Heart left ventricle (tissue), 16 donors: ENCODE results near the gene CTTN. TPM values are rescaled to one million over a fixed set of nuclear protein-coding genes. Genes with fewer than 3 reads are reported as not detected.

Source experiments
- ATAC-seq, 4 donors: fragments of 200-7000 bp; cut with Tn5 transposase; one replicate each; pipeline ENCODE4 v1.9.1; 2020 to 2022; ENCODE audit warnings: moderate library complexity in 4 of 4, mild to moderate bottlenecking in 3 of 4, moderate number of reproducible peaks in 1 of 4
- DNase-seq, 5 donors: peaks; one replicate each; pipeline ENCODE4 v3.0.0-alpha.2; 2020
- H3K27ac ChIP-seq, 12 donors: fragments of 200-600 bp; sonication (generic) in 4 of 12; one replicate each; pipeline versions ENCODE4 v1.5.0 to v1.8.0; 2016 to 2022; ENCODE audit warnings: mild to moderate bottlenecking in 2 of 12
- H3K27me3 ChIP-seq, 9 donors: fragments of 200-600 bp; sonication (generic) in 2 of 9; one replicate each; pipeline versions ENCODE4 v1.5.1 to v1.8.0; 2016 to 2022; ENCODE audit warnings: mild to moderate bottlenecking in 3 of 9
- H3K36me3 ChIP-seq, 9 donors: fragments of 200-600 bp; sonication (generic) in 2 of 9; one replicate each; pipeline versions ENCODE4 v1.5.0 to v1.8.0; 2018 to 2022; ENCODE audit warnings: mild to moderate bottlenecking in 2 of 9
- H3K4me1 ChIP-seq, 12 donors: fragments of 200-600 bp; sonication (generic) in 4 of 12; one replicate each; pipeline versions ENCODE4 v1.5.0 to v1.8.0; 2016 to 2022; ENCODE audit warnings: mild to moderate bottlenecking in 3 of 12
- H3K4me3 ChIP-seq, 12 donors: fragments of 200-600 bp; sonication (generic) in 4 of 12; one replicate each; pipeline versions ENCODE4 v1.5.0 to v1.8.0; 2017 to 2022; ENCODE audit warnings: mild to moderate bottlenecking in 9 of 12, moderate library complexity in 4 of 12
- H3K9me3 ChIP-seq, 12 donors: fragments of 200-600 bp; sonication (generic) in 4 of 12; one replicate each; pipeline versions ENCODE4 v1.5.0 to v1.8.0; 2016 to 2022; ENCODE audit warnings: mild to moderate bottlenecking in 1 of 12
- POLR2A ChIP-seq, 2 donors: fragments of 450-650 bp; IDR thresholded peaks; one replicate each; pipeline ENCODE4 v1.6.1; 2017; ENCODE audit warnings: antibody characterized with exemption in 2 of 2, mild to moderate bottlenecking in 2 of 2, moderate library complexity in 2 of 2
- WGBS, 4 donors: extraction: QIAGEN DNeasy Blood & Tissue Kit in 2 of 4; methylation state at CpG; one replicate each; pipeline versions ENCODE4 v1.1.5 to v1.1.7; 2013 to 2018; 5-methylcytosine and 5-hydroxymethylcytosine counted together
- intact Hi-C, 10 donors: fragments of 100-400 bp; cut with DNase I; formaldehyde crosslinking; loops; one replicate each; pipeline versions ENCODE4 v1.11.1 to v1.14.2; 2022
- polyA plus RNA-seq, 2 donors: library from polyadenylated mRNA; stranded (reverse); fragments of 200-250 nt; gene quantifications; one replicate each; pipeline ENCODE4 v1.2.3, GENCODE V29; 2013
- total RNA-seq, 9 donors: library from RNA; depleted of rRNA in 2 of 9; stranded (reverse); fragments of >200 nt in 2 of 9; fragmentation: NEBNext Ultra II Directional in 3 of 9; extraction: Animal tissue kit (Norgen Biotek cat#: 25700) in 3 of 9; gene quantifications; one replicate each; pipeline versions ENCODE4 v1.1.0 to v1.2.4, GENCODE V29; 2016 to 2023
- TF ChIP-seq, protein P1 (sequence below), 12 donors: fragments of 200-600 bp; sonication (generic) in 4 of 12; IDR thresholded peaks; one replicate each; pipeline versions ENCODE4 v1.5.0 to v1.8.0; 2018 to 2022; ENCODE audit warnings: antibody characterized with exemption in 12 of 12, mild to moderate bottlenecking in 5 of 12
- donor health status: ischemic (EF 13 %, LVEDD 7.1; RV severe dilation, severe dysfunction).
- donor health status: healthy with polysubstance abuse.
- donor health status: DM: no; HTN: yes; CAD: no.
- donor health status: DM: no; HTN: no; CAD: no.
- donor health status: ischemic (EF 25% LVEDD 6.9; RV normal size, moderate dysfunction).
- donor health status: ischemic (EF 25% LVEDD 5.7; RV mildly dilated, moderate dysfunction).
- donor health status: healthy.
- donor health status: DM: yes; HTN: yes; CAD: no.
- donor health status: ischemic (EF 35%, LVEDD 5.7; RV mildly dilated, moderate dysfunction).
- donor health status: nonischemic (EF 11% LVEDD 7.7; RV severe dilation, severe dysfunction).
- donor health status: DM: yes; HTN: yes; CAD: no.
- donor health status: PGD.
- donor health status: ischemic (EF 29% LVEDD 5.4; RV normal size, mild dysfunction).
- donor health status: nonischemic (EF 23%, LVEDD 6.1; RV moderate dilation, normal function).

CTTN gene
- total and polyA plus RNA-seq, 11 donors = 77.3 to 186 (median 133) TPM

DNA sequence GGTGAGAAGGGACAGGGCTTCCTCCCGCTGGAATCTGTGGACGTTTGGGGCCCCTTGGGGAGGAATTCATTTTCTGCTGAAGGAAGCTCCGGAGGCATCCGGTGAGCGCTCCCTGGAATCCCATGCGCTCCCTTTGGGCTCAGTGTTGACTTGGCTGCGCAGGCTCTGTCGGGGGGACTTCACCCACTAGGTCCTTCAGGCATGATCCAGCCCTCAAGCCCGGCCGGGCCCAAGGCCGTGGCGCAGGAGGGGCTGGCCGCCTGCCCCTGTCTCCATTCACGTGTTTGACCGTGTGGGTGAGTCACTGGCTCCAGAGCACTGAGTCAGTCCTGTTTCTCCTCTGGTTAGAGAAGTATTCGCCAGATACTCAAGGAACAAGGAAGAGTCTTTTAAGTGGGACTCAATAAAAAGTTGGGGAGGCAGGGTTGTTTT, 1.4 kb downstream of the CTTN start:
- ATAC-seq (peak; percentile 79 to 92 (median 86)), DNase-seq (peak; percentile 80 to 92 (median 87))
- Histone ChIP-seq H3K9me3 (no peaks in the 10 kb centered on the region), H3K4me1 (peaks cover 3 to 60% (median 30%) of the 10 kb centered on the region in 12 donors), H3K36me3 (no peaks in the 10 kb centered on the region), H3K27ac (peak overlapping the region; percentile 64 to 93 (median 87)), H3K4me3 (peak overlapping the region; percentile 63 to 98 (median 86)), H3K27me3 (peaks cover 0 to 44% (median 0%) of the 10 kb centered on the region in 9 donors)
- intact Hi-C loops = loop anchor here in 4 of 10 donors (2.0 to 10.0 kb wide), 3 partner anchors 125 to 129 kb away; partner anchors contain the start of gene PPFIA1 (in 4 of the 4)
- TF ChIP-seq POLR2A (IDR thresholded peaks at IDR 0.05) = peak in 1 of 2 donors; percentile 27
- TF ChIP-seq, protein P1, sequence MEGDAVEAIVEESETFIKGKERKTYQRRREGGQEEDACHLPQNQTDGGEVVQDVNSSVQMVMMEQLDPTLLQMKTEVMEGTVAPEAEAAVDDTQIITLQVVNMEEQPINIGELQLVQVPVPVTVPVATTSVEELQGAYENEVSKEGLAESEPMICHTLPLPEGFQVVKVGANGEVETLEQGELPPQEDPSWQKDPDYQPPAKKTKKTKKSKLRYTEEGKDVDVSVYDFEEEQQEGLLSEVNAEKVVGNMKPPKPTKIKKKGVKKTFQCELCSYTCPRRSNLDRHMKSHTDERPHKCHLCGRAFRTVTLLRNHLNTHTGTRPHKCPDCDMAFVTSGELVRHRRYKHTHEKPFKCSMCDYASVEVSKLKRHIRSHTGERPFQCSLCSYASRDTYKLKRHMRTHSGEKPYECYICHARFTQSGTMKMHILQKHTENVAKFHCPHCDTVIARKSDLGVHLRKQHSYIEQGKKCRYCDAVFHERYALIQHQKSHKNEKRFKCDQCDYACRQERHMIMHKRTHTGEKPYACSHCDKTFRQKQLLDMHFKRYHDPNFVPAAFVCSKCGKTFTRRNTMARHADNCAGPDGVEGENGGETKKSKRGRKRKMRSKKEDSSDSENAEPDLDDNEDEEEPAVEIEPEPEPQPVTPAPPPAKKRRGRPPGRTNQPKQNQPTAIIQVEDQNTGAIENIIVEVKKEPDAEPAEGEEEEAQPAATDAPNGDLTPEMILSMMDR (IDR thresholded peaks at IDR 0.05) = no peak
- 8 to 17% (median 13%) methylated on average over 13 to 16 of the region's 16 CpGs for WGBS, 4 donors

DNA sequence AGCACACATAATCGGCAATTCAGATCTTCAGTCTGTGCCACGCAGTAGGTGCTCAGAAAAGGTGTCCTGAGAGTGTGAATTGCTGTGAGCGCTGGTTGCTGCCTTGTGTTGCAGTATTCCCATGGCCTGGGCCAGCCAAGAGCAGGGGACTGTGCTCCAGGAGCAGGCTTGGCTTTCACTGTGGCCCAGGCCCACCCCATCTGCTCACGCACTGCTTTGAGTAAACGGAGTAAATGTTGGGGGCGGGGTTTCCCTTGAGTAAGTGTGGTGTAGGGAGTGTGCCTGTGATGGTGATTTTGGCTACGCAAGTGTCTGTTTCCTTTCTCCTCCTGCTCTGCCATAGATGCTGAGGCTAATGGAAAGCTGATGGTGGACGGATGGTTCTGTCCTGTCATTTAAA, 2.3 kb downstream of the CTTN start:
- Histone ChIP-seq H3K27me3 (peaks cover 0 to 37% (median 0%) of the 10 kb centered on the region in 9 donors), H3K9me3 (no peaks in the 10 kb centered on the region), H3K4me1 (peaks cover 3 to 66% (median 35%) of the 10 kb centered on the region in 12 donors), H3K27ac (peak overlapping the region in 10 of 12 donors; percentile 77 to 93 (median 88)), H3K36me3 (peaks cover 0 to 9% (median 4%) of the 10 kb centered on the region in 9 donors), H3K4me3 (peak overlapping the region in 3 of 12 donors; percentile 78 to 97 (median 91))
- DNase-seq (no peak), ATAC-seq (no peak)
- TF ChIP-seq, protein P1 (IDR thresholded peaks at IDR 0.05) = no peak
- TF ChIP-seq POLR2A (IDR thresholded peaks at IDR 0.05) = no peak
- intact Hi-C loops = no loop called here
- 83 to 91% (median 90%) methylated on average over 8 of the region's 8 CpGs for WGBS, 4 donors

DNA sequence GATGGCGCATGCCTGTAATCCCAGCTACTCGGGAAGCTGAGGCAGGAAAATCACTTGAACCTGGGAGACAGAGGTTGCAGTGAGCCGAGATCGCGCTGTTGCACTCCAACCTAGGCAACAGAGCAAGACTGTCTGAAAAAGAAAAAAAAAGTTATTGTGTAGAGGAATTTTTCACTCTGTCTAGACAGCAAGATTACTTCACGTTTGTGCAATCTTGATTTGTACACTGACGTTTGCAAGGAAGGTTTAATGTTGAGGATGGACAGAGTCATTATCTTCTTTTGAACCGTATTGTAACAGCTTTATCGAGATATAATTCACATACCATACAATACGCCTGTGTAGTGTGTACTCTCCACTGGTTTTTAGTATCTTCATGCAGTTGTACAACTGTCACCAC, 3.7 kb downstream of the CTTN start:
- Histone ChIP-seq H3K4me3 (no peak overlapping the region), H3K27ac (peak overlapping the region in 7 of 12 donors; percentile 0 to 77 (median 46)), H3K4me1 (peaks cover 3 to 80% (median 37%) of the 10 kb centered on the region in 12 donors), H3K9me3 (no peaks in the 10 kb centered on the region), H3K36me3 (peaks cover 0 to 23% (median 16%) of the 10 kb centered on the region in 9 donors), H3K27me3 (peaks cover 0 to 30% (median 0%) of the 10 kb centered on the region in 9 donors)
- no peak for TF ChIP-seq POLR2A (IDR thresholded peaks at IDR 0.05)
- TF ChIP-seq, protein P1 (IDR thresholded peaks at IDR 0.05) = no peak
- intact Hi-C loops = no loop called here
- WGBS, 4 donors = 75 to 80% (median 79%) methylated on average over 10 of the region's 10 CpGs
- ATAC-seq = no peak
- no peak for DNase-seq

DNA sequence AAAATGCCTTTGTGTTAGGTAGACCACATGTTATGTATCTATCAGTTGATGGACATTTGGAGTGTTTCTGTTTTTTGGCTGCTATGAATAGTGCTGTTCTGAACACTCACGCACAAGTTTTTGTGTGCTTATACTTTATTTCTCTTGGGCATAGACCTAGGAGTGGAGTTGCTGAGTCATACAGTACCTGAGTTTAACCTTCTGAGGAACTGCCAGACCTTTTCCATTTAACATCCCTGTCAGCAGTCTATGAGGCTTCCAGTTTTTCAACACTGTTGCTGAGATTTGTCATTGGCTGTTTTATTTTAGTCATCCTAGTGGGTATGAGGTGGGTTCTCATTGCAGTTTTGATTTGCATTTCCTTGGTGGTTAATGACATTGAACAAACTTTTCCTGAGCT, 4.4 kb downstream of the CTTN start:
- WGBS, 4 donors = 27 to 52% (median 36%) methylated on average over 1 of the region's 1 CpG
- intact Hi-C loops = no loop called here
- H3K27ac ChIP-seq = peak overlapping the region in 7 of 12 donors; percentile 0 to 77 (median 46)
- peaks cover 3 to 81% (median 35%) of the 10 kb centered on the region in 12 donors for H3K4me1 ChIP-seq
- no peak for TF ChIP-seq POLR2A (IDR thresholded peaks at IDR 0.05)
- TF ChIP-seq, protein P1 (IDR thresholded peaks at IDR 0.05) = no peak
- peaks cover 0 to 30% (median 23%) of the 10 kb centered on the region in 9 donors for H3K36me3 ChIP-seq
- no peak for ATAC-seq
- no peaks in the 10 kb centered on the region for H3K9me3 ChIP-seq
- H3K4me3 ChIP-seq = no peak overlapping the region
- peaks cover 0 to 28% (median 0%) of the 10 kb centered on the region in 9 donors for H3K27me3 ChIP-seq
- DNase-seq = no peak
